ENCODE data around the gene UROC1. TPM values are rescaled to one million over a fixed set of nuclear protein-coding genes. Genes with fewer than 3 reads are reported as not detected.
A peak's percentile ranks its signal among the peaks of the same experiment; 100 is the strongest.

UROC1 gene
- total RNA-seq, 1 donor from 2014 or later: not detected

DNA sequence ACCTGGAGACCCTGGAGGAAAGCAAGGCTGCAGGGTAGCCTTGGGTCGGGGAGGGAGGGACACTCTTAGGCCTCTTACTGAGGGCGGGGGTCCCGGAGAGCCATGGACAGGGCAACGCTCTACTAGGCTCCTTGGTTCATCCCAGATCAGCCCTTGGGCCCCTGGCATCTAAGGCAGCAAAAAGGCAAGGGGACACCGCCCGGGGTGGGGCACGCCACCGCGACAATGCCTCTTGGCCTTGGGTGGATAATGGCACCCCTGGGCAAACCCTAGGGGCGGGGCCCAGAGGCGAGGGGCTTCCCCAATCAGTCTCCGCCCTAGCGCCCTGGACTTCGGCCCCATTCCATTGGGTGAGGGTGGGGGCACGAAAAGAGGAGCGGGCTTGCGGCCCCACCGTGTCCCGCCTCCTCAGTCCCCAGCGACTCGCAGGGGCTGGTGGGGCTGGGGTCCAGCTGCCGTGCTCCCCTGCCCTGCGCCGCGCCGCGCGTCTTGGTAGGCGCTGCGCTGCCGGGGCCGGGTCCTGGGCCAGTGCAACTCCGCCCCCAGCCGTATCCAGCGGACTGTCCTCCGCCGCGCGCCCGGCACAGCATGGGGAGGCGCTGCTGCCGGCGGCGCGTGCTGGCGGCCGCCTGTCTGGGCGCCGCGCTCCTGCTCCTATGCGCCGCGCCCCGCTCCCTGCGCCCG, 6.3 kb upstream of the UROC1 start, which contains the start of gene CHST13:
Gene CHST13, plus strand, starts transcription at position 411 of the 684 bp plus-strand sequence. Its CDS starts 178 bp downstream, at position 589.
- ChIA-PET CTCF (interaction anchor here (1.4 to 3.7 kb wide), 3 partner anchors 9 to 1024 kb away, joined by 4 to 47 read pairs (median 15); no protein-coding TSS in a partner anchor), POLR2A (no interaction called here)
- Mint-ChIP-seq H3K27ac (no peak within 1 kb of the TSS), H3K4me3 (no peak within 1 kb of the TSS), H3K4me1 (no peaks in the 10 kb centered on the region), H3K27me3 (peaks cover 24% of the 10 kb centered on the region), H3K9me3 (no peaks in the 10 kb centered on the region), H3K36me3 (ENCODE audit: low read depth) (no peaks in the 10 kb centered on the region)
- no peak for TF ChIP-seq CTCF (IDR thresholded peaks at IDR 0.05)
- DNase-seq (no peak), ATAC-seq (ENCODE audit: low read depth) (no peak)
- intact Hi-C loops (cut with micrococcal nuclease): loop anchor here (2.0 to 10.0 kb wide), 3 partner anchors 131 to 459 kb away; partner anchors contain the start of genes PLXNA1 and TXNRD3

- no peak for ATAC-seq (ENCODE audit: low read depth)
- no peaks in the 10 kb centered on the region for H3K4me1 Mint-ChIP-seq
- peak; percentile 81 for TF ChIP-seq CTCF (IDR thresholded peaks at IDR 0.05)
These were observed 4.8 kb upstream of the UROC1 start for GRCh38 chr3:126522363-126522788.

GRCh38 chr3:126521122-126521891, 3.7 kb upstream of the UROC1 start:
- Mint-ChIP-seq H3K9me3 (no peaks in the 10 kb centered on the region), H3K4me1 (no peaks in the 10 kb centered on the region), H3K27ac (no peak overlapping the region), H3K4me3 (no peak overlapping the region), H3K27me3 (peaks cover 25% of the 10 kb centered on the region), H3K36me3 (ENCODE audit: low read depth) (no peaks in the 10 kb centered on the region)
- DNase-seq (no peak), ATAC-seq (ENCODE audit: low read depth) (no peak)
- CTCF ChIA-PET: interaction anchor here (1.4 to 3.7 kb wide), 4 partner anchors 11 to 1027 kb away, joined by 5 to 47 read pairs (median 12); no protein-coding TSS in a partner anchor
- intact Hi-C loops (cut with micrococcal nuclease): loop anchor here (10.0 kb wide), 2 partner anchors 133 to 233 kb away; partner anchors contain the start of gene TXNRD3
- no peak for TF ChIP-seq CTCF (IDR thresholded peaks at IDR 0.05)
- POLR2A ChIA-PET: no interaction called here

More at GRCh38 chr3:126522363-126522788, 4.8 kb upstream of the UROC1 start:
- ChIA-PET CTCF (interaction anchor here (1.1 to 3.7 kb wide), 7 partner anchors 7 to 1026 kb away, joined by 3 to 47 read pairs (median 5); no protein-coding TSS in a partner anchor), POLR2A (no interaction called here)
- intact Hi-C loops (cut with micrococcal nuclease): loop anchor here (1.0 to 10.0 kb wide), 5 partner anchors 132 to 1025 kb away; partner anchors contain the start of genes PLXNA1 and TXNRD3
- peak; percentile 37 for DNase-seq
- Mint-ChIP-seq H3K4me3 (no peak overlapping the region), H3K9me3 (no peaks in the 10 kb centered on the region), H3K36me3 (ENCODE audit: low read depth) (no peaks in the 10 kb centered on the region), H3K27me3 (peaks cover 24% of the 10 kb centered on the region), H3K27ac (no peak overlapping the region)

DNA sequence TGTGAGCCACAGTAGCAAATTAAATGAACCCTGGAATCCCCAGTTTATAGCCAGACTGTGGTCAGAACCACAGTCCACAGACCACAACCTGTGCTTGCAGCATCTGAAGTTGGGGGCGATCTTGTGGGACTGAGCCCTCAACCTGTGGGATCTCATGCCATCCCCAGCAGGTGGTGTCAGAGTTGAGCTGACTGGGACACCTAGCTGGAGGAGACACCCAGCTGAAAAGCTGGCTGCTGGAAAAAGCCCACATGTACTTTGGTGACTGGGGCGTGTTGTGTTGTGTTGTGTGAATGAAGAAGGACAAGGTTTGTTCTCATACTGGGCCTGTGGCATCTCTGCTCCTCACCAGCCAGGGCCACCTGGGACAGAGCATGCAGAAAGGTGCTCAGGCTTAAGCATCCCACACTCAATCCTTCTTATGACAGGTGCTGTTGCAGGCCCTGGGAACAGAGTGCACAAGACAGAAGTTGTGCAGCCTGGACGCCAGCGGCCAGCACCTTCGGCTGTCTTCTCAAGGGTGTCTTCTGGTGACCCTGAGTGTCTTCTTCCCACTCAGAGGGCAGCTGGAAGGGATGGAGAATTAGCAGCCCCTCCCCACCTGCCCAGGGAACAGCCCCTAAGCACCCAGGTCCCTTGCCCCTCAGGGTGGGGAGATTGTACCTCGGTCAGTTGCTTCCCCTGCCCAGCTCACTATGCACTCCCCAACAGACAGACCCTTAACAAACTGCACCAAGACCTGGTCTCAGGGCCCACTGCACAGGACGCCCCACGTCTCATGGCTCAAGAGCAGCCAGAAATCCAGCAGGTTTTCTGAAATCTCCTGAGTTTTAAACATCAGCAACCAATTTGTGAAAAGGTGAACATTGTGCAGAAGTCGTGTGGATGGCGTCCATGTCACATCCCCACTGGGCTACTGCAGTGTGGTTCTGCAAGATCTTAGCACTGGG, 2.2 kb upstream of the UROC1 start:
- Mint-ChIP-seq H3K36me3 (ENCODE audit: low read depth) (no peaks in the 10 kb centered on the region), H3K27ac (no peak overlapping the region), H3K27me3 (peaks cover 21% of the 10 kb centered on the region), H3K4me3 (no peak overlapping the region), H3K9me3 (no peaks in the 10 kb centered on the region), H3K4me1 (no peaks in the 10 kb centered on the region)
- no peak for TF ChIP-seq CTCF (IDR thresholded peaks at IDR 0.05)
- ChIA-PET CTCF (no interaction called here), POLR2A (no interaction called here)
- ATAC-seq (ENCODE audit: low read depth) (no peak), DNase-seq (no peak)
- intact Hi-C loops (cut with micrococcal nuclease): loop anchor here (10.0 kb wide), 2 partner anchors 135 to 235 kb away; partner anchors contain the start of gene TXNRD3
